K562 (cell line): Measurements from ENCODE around the gene MASTL. TPM values are rescaled to one million over a fixed set of nuclear protein-coding genes. Genes with fewer than 3 reads are reported as not detected.
A peak's percentile ranks its signal among the peaks of the same experiment; 100 is the strongest.

Source experiments
- BCLAF1 ChIP-seq, 2 experiments: fragments of 450-650 bp in 1 of 2; IDR thresholded peaks; 2 replicates each; pipeline ENCODE4 v1.6.1; 2011 to 2017; ENCODE audit warnings: low read depth in 2 of 2, antibody characterized with exemption in 1 of 2, borderline replicate concordance in 1 of 2, low read length in 1 of 2, mild to moderate bottlenecking in 1 of 2, mixed read lengths in 1 of 2; ENCODE audit not compliant: control insufficient read depth in 1 of 2
- DNMT1 ChIP-seq: fragments of 450-650 bp; IDR thresholded peaks from 2 replicates; pipeline ENCODE4 v1.6.1; 2016; ENCODE audit warnings: antibody characterized with exemption, mild to moderate bottlenecking
- EZH2 ChIP-seq: IDR thresholded peaks from 2 replicates; pipeline ENCODE4 v1.6.1; 2012; ENCODE audit warnings: low read depth, mild to moderate bottlenecking, inconsistent platforms, low read length, borderline replicate concordance
- GATA2 ChIP-seq: sonication (generic); formaldehyde crosslinking; IDR thresholded peaks from 2 replicates; pipeline ENCODE4 v1.4.0; 2020; ENCODE audit warnings: mild to moderate bottlenecking, missing genetic modification reagents
- HMGN3 ChIP-seq: IDR thresholded peaks from 2 replicates; pipeline ENCODE4 v1.6.1; 2011; ENCODE audit warnings: borderline replicate concordance, low read depth, mild to moderate bottlenecking, mixed read lengths, low read length; ENCODE audit not compliant: insufficient read length; ENCODE audit errors: extremely low read depth
- HMGXB4 ChIP-seq: sonication (generic); formaldehyde crosslinking; IDR thresholded peaks from 2 replicates; pipeline ENCODE4 v1.8.1; 2023; ENCODE audit warnings: mild to moderate bottlenecking, missing genetic modification reagents
- HNRNPK ChIP-seq: fragments of 200-400 bp; formaldehyde crosslinking; IDR thresholded peaks from one replicate; pipeline ENCODE4 v1.6.1; 2018; ENCODE audit warnings: mild to moderate bottlenecking, low read depth, low read length; ENCODE audit not compliant: poor library complexity, severe bottlenecking
- JUN ChIP-seq, 2 experiments: sonication (generic) in 1 of 2; formaldehyde crosslinking in 1 of 2; IDR thresholded peaks; 2 replicates each; pipeline versions ENCODE4 v1.6.1 to v1.8.0; 2012 to 2022; ENCODE audit warnings: borderline replicate concordance in 2 of 2, mild to moderate bottlenecking in 2 of 2, improper control_type of control experiment in 1 of 2, low read depth in 1 of 2, low read length in 1 of 2, missing genetic modification reagents in 1 of 2
- KAT7 ChIP-seq: sonication (generic); formaldehyde crosslinking; IDR thresholded peaks from 2 replicates; pipeline ENCODE4 v1.8.0; 2022; ENCODE audit warnings: missing genetic modification reagents, mild to moderate bottlenecking, borderline replicate concordance
- POLR2AphosphoS5 ChIP-seq: IDR thresholded peaks from 2 replicates; pipeline ENCODE4 v1.6.1; 2011; ENCODE audit warnings: mild to moderate bottlenecking, low read depth, low read length, moderate library complexity; ENCODE audit not compliant: control insufficient read depth, insufficient read depth
- RBFOX2 ChIP-seq: fragments of 200-400 bp; formaldehyde crosslinking; IDR thresholded peaks from 2 replicates; pipeline ENCODE4 v1.6.1; 2017; ENCODE audit warnings: low read depth, mild to moderate bottlenecking, low read length, moderate library complexity
- SNRNP70 ChIP-seq: fragments of 200-400 bp; formaldehyde crosslinking; optimal IDR thresholded peaks from 2 replicates; pipeline ENCODE3; 2017; ENCODE audit warnings: low read depth, low read length
- ZNF75A ChIP-seq: fragments of 450-650 bp; formaldehyde crosslinking; IDR thresholded peaks from 2 replicates; pipeline ENCODE4 v1.4.0; 2020; ENCODE audit warnings: mild to moderate bottlenecking
- polyA plus RNA-seq, 8 experiments: library from polyadenylated mRNA; depleted of rRNA in 4 of 8; stranded (reverse) in 5 of 8; unstranded in 3 of 8; fragments of >200 nt; fragmentation: Nextera tagmentation in 2 of 8; fragmentation: Illumina TruSeq in 1 of 8; extraction: Ambion mirVana in 2 of 8; extraction: Trizol in 1 of 8; gene quantifications; 2 replicates each; pipeline versions ENCODE4 v1.2.1 to v1.2.3, GENCODE V29; 2011 to 2014; ENCODE audit warnings: inconsistent platforms in 1 of 8, missing spikeins in 1 of 8
- total RNA-seq, 7 experiments: library from RNA; depleted of rRNA in 6 of 7; stranded (reverse); fragments of >200 nt in 6 of 7; fragmentation: Illumina TruSeq in 2 of 7; extraction: Trizol in 2 of 7; gene quantifications; 2 replicates each; pipeline versions ENCODE4 v1.2.1 to v1.2.3, GENCODE V29; 2011 to 2021; ENCODE audit warnings: low replicate concordance in 1 of 7
- TF ChIP-seq, protein P1 (sequence below), 2 experiments: IDR thresholded peaks in 1 of 2; conservative IDR thresholded peaks in 1 of 2; 2 replicates each; pipeline ENCODE4 v1.6.1; 2016; ENCODE audit warnings: low read depth in 2 of 2, mild to moderate bottlenecking in 1 of 2, missing compliant biosample characterization in 1 of 2, missing genetic modification characterization in 1 of 2, moderate library complexity in 1 of 2
- TF ChIP-seq, protein P2 (sequence below): fragments of 450-650 bp; IDR thresholded peaks from 2 replicates; pipeline ENCODE4 v1.7.0; 2016; ENCODE audit warnings: borderline replicate concordance

The MASTL gene
- total and polyA plus RNA-seq, 9 of the 15 experiments (the other 6 are each of a cell fraction or from before 2014, with no cell fraction given): 6.8 to 29.9 (median 23.1) TPM

DNA sequence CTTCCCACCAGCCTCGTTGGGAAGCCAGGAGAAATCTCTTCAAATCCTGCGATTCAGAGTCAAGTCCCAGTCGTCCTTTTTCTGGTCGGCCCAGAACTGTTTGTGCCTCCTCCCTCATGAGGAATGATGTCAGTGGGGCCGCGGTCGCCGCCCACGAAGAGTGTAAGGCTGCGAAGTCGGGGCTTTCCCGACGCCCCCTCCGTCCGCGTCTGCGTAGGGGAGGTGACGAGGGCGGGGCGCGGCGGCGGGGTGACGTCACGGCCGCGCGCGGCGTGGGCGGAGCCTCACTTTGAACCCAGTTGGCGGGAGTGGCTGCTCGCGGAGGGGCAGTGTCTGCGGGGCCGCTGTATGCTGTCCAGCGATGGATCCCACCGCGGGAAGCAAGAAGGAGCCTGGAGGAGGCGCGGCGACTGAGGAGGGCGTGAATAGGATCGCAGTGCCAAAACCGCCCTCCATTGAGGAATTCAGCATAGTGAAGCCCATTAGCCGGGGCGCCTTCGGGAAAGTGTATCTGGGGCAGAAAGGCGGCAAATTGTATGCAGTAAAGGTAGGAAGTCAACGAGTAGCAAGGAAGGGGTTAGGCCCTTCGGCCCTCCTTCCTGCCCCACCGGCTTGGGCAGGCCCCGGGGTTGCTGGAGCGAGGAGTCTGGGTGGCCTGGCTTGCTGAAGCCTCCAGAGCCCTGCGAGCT, at the start of gene MASTL (continued):
- TF ChIP-seq HMGN3 (peak; percentile 59), DNMT1 (no peak), HMGXB4 (CRISPR knock-in tag) (peak; percentile 27; the same call in 1 of the 2 replicates), RBFOX2 (peak; percentile 98), HNRNPK (no peak), EZH2 (no peak), ZNF75A (no peak), KAT7 (CRISPR knock-in tag) (0 out of 2 replicates have a peak, but pooled peaks have one; percentile 91), POLR2AphosphoS5 (peak; percentile 92), GATA2 (CRISPR knock-in tag) (no peak), SNRNP70 (no peak), JUN (IDR thresholded peaks at IDR 0.05; ENCODE audit: borderline replicate concordance, low read depth, low read length) (peak; percentile 49; the same call in 1 of the 2 replicates), JUN (CRISPR knock-in tag; IDR thresholded peaks at IDR 0.05; ENCODE audit: borderline replicate concordance) (no peak), BCLAF1 (IDR thresholded peaks at IDR 0.05; ENCODE audit: borderline replicate concordance in 1 of 2, control insufficient read depth in 1 of 2, low read depth in 2 of 2, low read length in 1 of 2) (no peak)
- TF ChIP-seq, protein P1, sequence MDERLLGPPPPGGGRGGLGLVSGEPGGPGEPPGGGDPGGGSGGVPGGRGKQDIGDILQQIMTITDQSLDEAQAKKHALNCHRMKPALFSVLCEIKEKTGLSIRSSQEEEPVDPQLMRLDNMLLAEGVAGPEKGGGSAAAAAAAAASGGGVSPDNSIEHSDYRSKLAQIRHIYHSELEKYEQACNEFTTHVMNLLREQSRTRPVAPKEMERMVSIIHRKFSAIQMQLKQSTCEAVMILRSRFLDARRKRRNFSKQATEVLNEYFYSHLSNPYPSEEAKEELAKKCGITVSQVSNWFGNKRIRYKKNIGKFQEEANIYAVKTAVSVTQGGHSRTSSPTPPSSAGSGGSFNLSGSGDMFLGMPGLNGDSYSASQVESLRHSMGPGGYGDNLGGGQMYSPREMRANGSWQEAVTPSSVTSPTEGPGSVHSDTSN (CRISPR knock-in tag; IDR thresholded peaks at IDR 0.05; ENCODE audit: low read depth): no peak
- TF ChIP-seq, protein P1 (tag; conservative IDR thresholded peaks at IDR 0.05; ENCODE audit: low read depth): no peak
- TF ChIP-seq, protein P2, sequence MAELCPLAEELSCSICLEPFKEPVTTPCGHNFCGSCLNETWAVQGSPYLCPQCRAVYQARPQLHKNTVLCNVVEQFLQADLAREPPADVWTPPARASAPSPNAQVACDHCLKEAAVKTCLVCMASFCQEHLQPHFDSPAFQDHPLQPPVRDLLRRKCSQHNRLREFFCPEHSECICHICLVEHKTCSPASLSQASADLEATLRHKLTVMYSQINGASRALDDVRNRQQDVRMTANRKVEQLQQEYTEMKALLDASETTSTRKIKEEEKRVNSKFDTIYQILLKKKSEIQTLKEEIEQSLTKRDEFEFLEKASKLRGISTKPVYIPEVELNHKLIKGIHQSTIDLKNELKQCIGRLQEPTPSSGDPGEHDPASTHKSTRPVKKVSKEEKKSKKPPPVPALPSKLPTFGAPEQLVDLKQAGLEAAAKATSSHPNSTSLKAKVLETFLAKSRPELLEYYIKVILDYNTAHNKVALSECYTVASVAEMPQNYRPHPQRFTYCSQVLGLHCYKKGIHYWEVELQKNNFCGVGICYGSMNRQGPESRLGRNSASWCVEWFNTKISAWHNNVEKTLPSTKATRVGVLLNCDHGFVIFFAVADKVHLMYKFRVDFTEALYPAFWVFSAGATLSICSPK: no peak
